Stomach smooth muscle (tissue), 2 donors: ENCODE data around the gene ZC3H13.

Experiments used
- H3K27ac ChIP-seq: one replicate; pipeline ENCODE4 v1.7.0; 2013; ENCODE audit warnings: mild to moderate bottlenecking, low read length, inconsistent platforms
- H3K27me3 ChIP-seq, 2 donors: one replicate each; pipeline ENCODE4 v1.7.0; 2013; ENCODE audit warnings: low read length in 2 of 2; ENCODE audit not compliant: insufficient read depth in 2 of 2, control insufficient read depth in 1 of 2
- H3K36me3 ChIP-seq, 2 donors: one replicate each; pipeline ENCODE4 v1.7.0; 2013; ENCODE audit warnings: low read length in 2 of 2; ENCODE audit not compliant: control insufficient read depth in 2 of 2, insufficient read depth in 2 of 2
- H3K4me1 ChIP-seq: one replicate; pipeline ENCODE4 v1.7.0; 2013; ENCODE audit warnings: low read length; ENCODE audit not compliant: control insufficient read depth, insufficient read depth
- H3K4me3 ChIP-seq, 2 donors: one replicate each; pipeline ENCODE4 v1.7.0; 2013; ENCODE audit warnings: low read length in 2 of 2
- H3K9ac ChIP-seq, 2 donors: one replicate each; pipeline ENCODE4 v1.7.0; 2013; ENCODE audit warnings: low read length in 2 of 2, mild to moderate bottlenecking in 1 of 2
- H3K9me3 ChIP-seq, 2 donors: one replicate each; pipeline ENCODE4 v1.7.0; 2013; ENCODE audit warnings: low read length in 2 of 2; ENCODE audit not compliant: control insufficient read depth in 2 of 2
- donor health status: healthy.
- donor health status: Pancreatic carcinoma.

Gene ZC3H13

GRCh38 chr13:46039411-46040182 lies 12.9 kb downstream of the ZC3H13 start:
- H3K27ac ChIP-seq, result no peak overlapping the region
- no peaks in the 10 kb centered on the region for H3K27me3 ChIP-seq
- no peaks in the 10 kb centered on the region for H3K4me1 ChIP-seq
- no peak overlapping the region for H3K9ac ChIP-seq
- H3K36me3 ChIP-seq, result peaks cover 4% of the 10 kb centered on the region in 2 donors
- no peaks in the 10 kb centered on the region for H3K9me3 ChIP-seq
- H3K4me3 ChIP-seq, result no peak overlapping the region

DNA sequence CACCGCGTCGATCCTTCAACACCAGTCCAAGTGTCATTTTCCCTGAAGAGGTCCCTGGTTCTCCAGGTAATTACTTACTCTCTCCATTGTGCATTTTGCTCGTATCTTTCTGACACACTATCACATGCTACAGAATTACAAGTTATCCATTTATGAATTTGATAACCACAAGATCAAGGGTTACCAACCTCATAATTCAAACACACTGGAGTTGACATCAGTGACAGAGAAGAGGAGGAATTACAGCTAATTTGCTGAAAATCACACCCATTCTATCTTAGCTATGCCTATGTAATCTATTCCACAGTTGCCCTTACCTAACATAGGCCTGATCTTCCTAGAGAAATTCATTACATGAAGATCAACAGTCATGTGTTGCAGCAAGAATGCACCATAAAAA lies 14.2 kb downstream of the ZC3H13 start:
- no peak overlapping the region for H3K27ac ChIP-seq
- no peak overlapping the region for H3K4me3 ChIP-seq
- peaks cover 4% of the 10 kb centered on the region in 2 donors for H3K36me3 ChIP-seq
- no peak overlapping the region for H3K9ac ChIP-seq
- H3K9me3 ChIP-seq, result no peaks in the 10 kb centered on the region
- H3K27me3 ChIP-seq, result no peaks in the 10 kb centered on the region
- H3K4me1 ChIP-seq, result no peaks in the 10 kb centered on the region

- Histone ChIP-seq H3K9ac (no peak overlapping the region), H3K36me3 (peaks cover 4% of the 10 kb centered on the region in 2 donors), H3K4me3 (no peak overlapping the region), H3K4me1 (no peaks in the 10 kb centered on the region), H3K9me3 (peaks cover 0 to 4% of the 10 kb centered on the region in 2 donors), H3K27me3 (no peaks in the 10 kb centered on the region), H3K27ac (no peak overlapping the region)
Measured at GRCh38 chr13:46035066-46035465, 17.5 kb downstream of the ZC3H13 start.

- H3K27ac ChIP-seq, result no peak overlapping the region
- H3K9ac ChIP-seq, result no peak overlapping the region
- no peaks in the 10 kb centered on the region for H3K27me3 ChIP-seq
- no peaks in the 10 kb centered on the region for H3K4me1 ChIP-seq
- H3K36me3 ChIP-seq, result peaks cover 0 to 4% of the 10 kb centered on the region in 2 donors
- H3K4me3 ChIP-seq, result no peak overlapping the region
- H3K9me3 ChIP-seq, result peaks cover 0 to 5% of the 10 kb centered on the region in 2 donors
Measured at GRCh38 chr13:46032341-46032740, 20.2 kb downstream of the ZC3H13 start.

GRCh38 chr13:46031581-46032263 lies 20.8 kb downstream of the ZC3H13 start:
- Histone ChIP-seq H3K27ac (no peak overlapping the region), H3K9me3 (peaks cover 0 to 5% of the 10 kb centered on the region in 2 donors), H3K4me1 (no peaks in the 10 kb centered on the region), H3K27me3 (no peaks in the 10 kb centered on the region), H3K4me3 (no peak overlapping the region), H3K9ac (no peak overlapping the region), H3K36me3 (peaks cover 0 to 4% of the 10 kb centered on the region in 2 donors)

GRCh38 chr13:46025157-46025556 lies 27.4 kb downstream of the ZC3H13 start:
- Histone ChIP-seq H3K4me3 (no peak overlapping the region), H3K9ac (no peak overlapping the region), H3K27ac (no peak overlapping the region), H3K36me3 (no peaks in the 10 kb centered on the region), H3K9me3 (peaks cover 0 to 2% of the 10 kb centered on the region in 2 donors), H3K27me3 (no peaks in the 10 kb centered on the region), H3K4me1 (no peaks in the 10 kb centered on the region)

- H3K4me3 ChIP-seq, result no peak overlapping the region
- H3K36me3 ChIP-seq, result peaks cover 0 to 7% of the 10 kb centered on the region in 2 donors
- H3K4me1 ChIP-seq, result no peaks in the 10 kb centered on the region
- H3K27ac ChIP-seq, result no peak overlapping the region
- no peak overlapping the region for H3K9ac ChIP-seq
- no peaks in the 10 kb centered on the region for H3K27me3 ChIP-seq
- no peaks in the 10 kb centered on the region for H3K9me3 ChIP-seq
Measured at GRCh38 chr13:46022481-46022880, 30.1 kb downstream of the ZC3H13 start.

DNA sequence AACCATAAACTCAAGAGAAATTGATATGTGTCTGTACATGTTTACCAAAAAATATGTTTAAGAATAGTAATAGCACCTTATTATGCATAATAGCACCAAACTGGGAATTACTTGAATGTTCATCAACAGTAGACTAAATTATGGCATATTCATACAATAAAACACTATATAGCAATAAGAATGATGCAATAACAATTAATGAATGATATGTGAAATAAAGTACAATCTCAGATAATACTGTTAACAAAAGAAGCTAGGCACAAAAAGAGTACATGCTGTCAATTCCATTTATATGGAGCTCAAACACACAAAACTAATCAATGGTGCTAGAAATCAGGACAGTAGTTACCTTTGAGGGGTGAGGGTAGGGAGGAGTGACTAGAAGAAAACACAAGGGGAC lies 36.3 kb downstream of the ZC3H13 start:
- H3K4me3 ChIP-seq, result no peak overlapping the region
- H3K4me1 ChIP-seq, result no peaks in the 10 kb centered on the region
- no peaks in the 10 kb centered on the region for H3K9me3 ChIP-seq
- peaks cover 0 to 13% of the 10 kb centered on the region in 2 donors for H3K36me3 ChIP-seq
- H3K9ac ChIP-seq, result no peak overlapping the region
- H3K27ac ChIP-seq, result no peak overlapping the region
- no peaks in the 10 kb centered on the region for H3K27me3 ChIP-seq

GRCh38 chr13:46015366-46015765 lies 37.2 kb downstream of the ZC3H13 start:
- Histone ChIP-seq H3K27ac (no peak overlapping the region), H3K36me3 (peaks cover 0 to 15% of the 10 kb centered on the region in 2 donors), H3K9ac (no peak overlapping the region), H3K4me1 (no peaks in the 10 kb centered on the region), H3K27me3 (no peaks in the 10 kb centered on the region), H3K9me3 (no peaks in the 10 kb centered on the region), H3K4me3 (no peak overlapping the region)

GRCh38 chr13:46012404-46012803 lies 40.1 kb downstream of the ZC3H13 start:
- H3K27ac ChIP-seq, result no peak overlapping the region
- H3K9ac ChIP-seq, result no peak overlapping the region
- peaks cover 4 to 19% of the 10 kb centered on the region in 2 donors for H3K36me3 ChIP-seq

DNA sequence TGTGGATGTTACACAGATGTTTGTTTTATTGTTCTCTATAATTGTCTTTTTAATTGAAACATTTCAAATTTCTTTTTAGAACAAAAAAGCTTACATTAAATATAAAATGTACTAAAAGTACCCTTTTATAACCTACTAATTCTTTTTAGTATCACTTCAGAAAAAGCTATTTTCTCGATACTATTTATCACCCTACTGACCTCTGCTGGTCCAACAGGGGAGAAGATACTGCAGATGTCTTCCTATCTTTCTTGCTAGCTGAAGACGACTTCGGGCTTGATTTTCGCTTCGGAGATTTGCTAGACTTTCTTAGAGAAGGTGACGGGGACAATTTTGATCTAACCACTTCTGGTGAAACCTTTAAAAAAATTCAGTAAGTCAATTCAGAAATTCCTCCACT lies 42.4 kb downstream of the ZC3H13 start:
- H3K9ac ChIP-seq, result no peak overlapping the region
- no peak overlapping the region for H3K27ac ChIP-seq
- H3K9me3 ChIP-seq, result no peaks in the 10 kb centered on the region
- peaks cover 4 to 17% of the 10 kb centered on the region in 2 donors for H3K36me3 ChIP-seq
- H3K27me3 ChIP-seq, result no peaks in the 10 kb centered on the region
- H3K4me1 ChIP-seq, result no peaks in the 10 kb centered on the region
- no peak overlapping the region for H3K4me3 ChIP-seq

More at GRCh38 chr13:46012404-46012803, 40.1 kb downstream of the ZC3H13 start:
- Histone ChIP-seq H3K27me3 (no peaks in the 10 kb centered on the region), H3K4me1 (no peaks in the 10 kb centered on the region), H3K9me3 (no peaks in the 10 kb centered on the region), H3K4me3 (no peak overlapping the region)
